HepG2 (cell line): ENCODE data around the gene HNF1B. TPM values are rescaled to one million over a fixed set of nuclear protein-coding genes. Genes with fewer than 3 reads are reported as not detected.
A peak's percentile ranks its signal among the peaks of the same experiment; 100 is the strongest.

ENCODE experiments used
- ATF7-NPFF ChIP-seq: sonication (generic); formaldehyde crosslinking; IDR thresholded peaks from 2 replicates; pipeline ENCODE4 v1.8.1; 2023; ENCODE audit warnings: mild to moderate bottlenecking, low read depth, missing genetic modification reagents, moderate library complexity
- BCL3 ChIP-seq: sonication (generic); formaldehyde crosslinking; IDR thresholded peaks from 2 replicates; pipeline ENCODE4 v1.5.1; 2020; ENCODE audit warnings: mild to moderate bottlenecking, missing genetic modification reagents, moderate library complexity
- CCAR2 ChIP-seq: fragments of 200-400 bp; formaldehyde crosslinking; optimal IDR thresholded peaks from 2 replicates; pipeline ENCODE3; 2018; ENCODE audit warnings: low read depth, mild to moderate bottlenecking, low read length, moderate library complexity
- GATAD2A ChIP-seq: IDR thresholded peaks from 2 replicates; pipeline ENCODE4 v1.6.1; 2016
- KAT8 ChIP-seq: IDR thresholded peaks from 2 replicates; pipeline ENCODE4 v1.6.1; 2016; ENCODE audit warnings: missing genetic modification reagents, missing compliant biosample characterization
- RFXANK ChIP-seq: IDR thresholded peaks from 2 replicates; pipeline ENCODE4 v1.6.1; 2016
- SAP130 ChIP-seq: IDR thresholded peaks from 2 replicates; pipeline ENCODE4 v1.6.1; 2016; ENCODE audit warnings: low read depth
- SP1 ChIP-seq, 2 experiments: fragments of 450-650 bp in 1 of 2; sonication (generic) in 1 of 2; formaldehyde crosslinking in 1 of 2; IDR thresholded peaks; 2 replicates each; pipeline versions ENCODE4 v1.4.0 to v1.6.1; 2016 to 2020; ENCODE audit warnings: missing genetic modification reagents in 1 of 2
- THAP11 ChIP-seq: IDR thresholded peaks from 2 replicates; pipeline ENCODE4 v1.6.1; 2016; ENCODE audit warnings: missing biosample characterization, missing genetic modification reagents
- ZBTB7B ChIP-seq: sonication (generic); formaldehyde crosslinking; IDR thresholded peaks from 2 replicates; pipeline ENCODE4 v1.4.0; 2020; ENCODE audit warnings: missing genetic modification reagents
- ZFP37 ChIP-seq: sonication (generic); formaldehyde crosslinking; IDR thresholded peaks from 2 replicates; pipeline ENCODE4 v1.4.0; 2020; ENCODE audit warnings: missing genetic modification reagents, borderline replicate concordance
- ZFX ChIP-seq: sonication (generic); formaldehyde crosslinking; IDR thresholded peaks from 2 replicates; pipeline ENCODE4 v1.4.0; 2020; ENCODE audit warnings: mild to moderate bottlenecking, low read depth, missing genetic modification reagents, moderate library complexity
- ZKSCAN1 ChIP-seq: fragments of 150-350 bp; IDR thresholded peaks from 2 replicates; pipeline ENCODE4 v1.6.1; 2014; ENCODE audit warnings: low read length
- ZNF329 ChIP-seq: sonication (generic); formaldehyde crosslinking; IDR thresholded peaks from 2 replicates; pipeline ENCODE4 v1.9.0; 2021; ENCODE audit warnings: low read depth, mild to moderate bottlenecking, missing genetic modification reagents
- ZNF343 ChIP-seq: sonication (generic); formaldehyde crosslinking; IDR thresholded peaks from 2 replicates; pipeline ENCODE4 v1.4.0; 2020; ENCODE audit warnings: mild to moderate bottlenecking, missing genetic modification reagents
- ZNF737 ChIP-seq: sonication (generic); formaldehyde crosslinking; IDR thresholded peaks from 2 replicates; pipeline ENCODE4 v1.5.0; 2020; ENCODE audit warnings: missing genetic modification reagents, mild to moderate bottlenecking, borderline replicate concordance
- ZNF740 ChIP-seq: sonication (generic); formaldehyde crosslinking; IDR thresholded peaks from 2 replicates; pipeline ENCODE4 v1.4.0; 2020; ENCODE audit warnings: missing genetic modification reagents
- ZNF788 ChIP-seq: sonication (generic); formaldehyde crosslinking; IDR thresholded peaks from 2 replicates; pipeline ENCODE4 v1.5.0; 2020; ENCODE audit warnings: mild to moderate bottlenecking, missing genetic modification reagents, borderline replicate concordance
- ZSCAN5A ChIP-seq: sonication (generic); formaldehyde crosslinking; IDR thresholded peaks from 2 replicates; pipeline ENCODE4 v1.8.0; 2022; ENCODE audit warnings: mild to moderate bottlenecking, missing genetic modification reagents, borderline replicate concordance
- polyA plus RNA-seq, 8 experiments: library from polyadenylated mRNA; depleted of rRNA in 3 of 8; stranded (reverse) in 7 of 8; unstranded in 1 of 8; fragments of >200 nt; fragmentation: Illumina TruSeq in 4 of 8; extraction: Trizol in 4 of 8; gene quantifications; 2 replicates each; pipeline versions ENCODE4 v1.2.1 to v1.2.3, GENCODE V29; 2011 to 2016; ENCODE audit warnings: low read depth in 4 of 8, missing spikeins in 1 of 8, mixed read lengths in 1 of 8; ENCODE audit not compliant: insufficient read depth in 1 of 8
- total RNA-seq, 5 experiments: library from RNA; depleted of rRNA; stranded (reverse); fragments of >200 nt; fragmentation: Illumina TruSeq; extraction: Trizol; gene quantifications; 2 replicates each; pipeline ENCODE4 v1.2.3, GENCODE V29; 2016; ENCODE audit warnings: low read depth in 1 of 5
- TF ChIP-seq, protein P1 (sequence below): sonication (generic); formaldehyde crosslinking; IDR thresholded peaks from 2 replicates; pipeline ENCODE4 v1.4.0; 2020; ENCODE audit warnings: missing genetic modification reagents; ENCODE audit errors: not compliant biosample characterization
- TF ChIP-seq, protein P2 (sequence below): sonication (generic); IDR thresholded peaks from 2 replicates; pipeline ENCODE4 v1.6.1; 2016; ENCODE audit warnings: low read depth, borderline replicate concordance
- TF ChIP-seq, protein P3 (sequence below): sonication (generic); formaldehyde crosslinking; IDR thresholded peaks from 2 replicates; pipeline ENCODE4 v1.5.0; 2020; ENCODE audit warnings: missing genetic modification reagents

Gene HNF1B
- total and polyA plus RNA-seq, 2 of the 13 experiments (the other 11 are each of a cell fraction or from before 2014, with no cell fraction given): 1.9 to 5.3 TPM

- no peak for TF ChIP-seq ZNF788 (CRISPR knock-in tag)
- peak; percentile 49; the same call in 1 of the 2 replicates for TF ChIP-seq ATF7-NPFF
- no peak for TF ChIP-seq RFXANK (CRISPR knock-in tag)
- TF ChIP-seq CCAR2: no peak
- TF ChIP-seq GATAD2A: peak; percentile 41
- TF ChIP-seq ZNF329 (CRISPR knock-in tag): no peak
- TF ChIP-seq KAT8 (CRISPR knock-in tag): no peak
- TF ChIP-seq SAP130: peak; percentile 85
- no peak for TF ChIP-seq ZNF737 (CRISPR knock-in tag)
- TF ChIP-seq, protein P1, sequence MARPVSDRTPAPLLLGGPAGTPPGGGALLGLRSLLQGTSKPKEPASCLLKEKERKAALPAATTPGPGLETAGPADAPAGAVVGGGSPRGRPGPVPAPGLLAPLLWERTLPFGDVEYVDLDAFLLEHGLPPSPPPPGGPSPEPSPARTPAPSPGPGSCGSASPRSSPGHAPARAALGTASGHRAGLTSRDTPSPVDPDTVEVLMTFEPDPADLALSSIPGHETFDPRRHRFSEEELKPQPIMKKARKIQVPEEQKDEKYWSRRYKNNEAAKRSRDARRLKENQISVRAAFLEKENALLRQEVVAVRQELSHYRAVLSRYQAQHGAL (CRISPR knock-in tag): no peak
- TF ChIP-seq, protein P2, sequence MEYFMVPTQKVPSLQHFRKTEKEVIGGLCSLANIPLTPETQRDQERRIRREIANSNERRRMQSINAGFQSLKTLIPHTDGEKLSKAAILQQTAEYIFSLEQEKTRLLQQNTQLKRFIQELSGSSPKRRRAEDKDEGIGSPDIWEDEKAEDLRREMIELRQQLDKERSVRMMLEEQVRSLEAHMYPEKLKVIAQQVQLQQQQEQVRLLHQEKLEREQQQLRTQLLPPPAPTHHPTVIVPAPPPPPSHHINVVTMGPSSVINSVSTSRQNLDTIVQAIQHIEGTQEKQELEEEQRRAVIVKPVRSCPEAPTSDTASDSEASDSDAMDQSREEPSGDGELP: peak; percentile 67; the same call in 1 of the 2 replicates
- TF ChIP-seq SP1 (IDR thresholded peaks at IDR 0.05): no peak
- 0 out of 2 replicates have a peak, but pooled peaks have one; percentile 10 for TF ChIP-seq SP1 (CRISPR knock-in tag; IDR thresholded peaks at IDR 0.05)
- TF ChIP-seq ZFP37 (CRISPR knock-in tag): 0 out of 2 replicates have a peak, but pooled peaks have one; percentile 54
- TF ChIP-seq, protein P3, sequence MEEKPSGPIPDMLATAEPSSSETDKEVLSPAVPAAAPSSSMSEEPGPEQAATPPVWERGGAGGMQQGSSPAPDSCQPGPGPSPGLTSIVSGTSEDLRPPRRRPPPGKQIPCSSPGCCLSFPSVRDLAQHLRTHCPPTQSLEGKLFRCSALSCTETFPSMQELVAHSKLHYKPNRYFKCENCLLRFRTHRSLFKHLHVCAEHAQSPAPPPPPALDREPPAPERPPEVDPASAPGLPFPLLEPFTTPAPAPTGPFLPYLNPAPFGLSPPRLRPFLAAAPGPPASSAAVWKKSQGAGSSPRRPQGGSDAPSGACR (CRISPR knock-in tag): no peak
- no peak for TF ChIP-seq ZNF343 (CRISPR knock-in tag)
- no peak for TF ChIP-seq ZKSCAN1
- 0 out of 2 replicates have a peak, but pooled peaks have one; percentile 22 for TF ChIP-seq ZBTB7B (CRISPR knock-in tag)
- no peak for TF ChIP-seq ZNF740
- 0 out of 2 replicates have a peak, but pooled peaks have one; percentile 38 for TF ChIP-seq THAP11
- TF ChIP-seq ZSCAN5A (CRISPR knock-in tag): 0 out of 2 replicates have a peak, but pooled peaks have one; percentile 52
- TF ChIP-seq ZFX (CRISPR knock-in tag): peak; percentile 63
- TF ChIP-seq BCL3 (CRISPR knock-in tag): no peak
Measured at GRCh38 chr17:37743612-37743874, 1.3 kb downstream of the HNF1B start (continued).
